T-helper 1 cell treated with Interleukin-12 subunit alpha and Interleukin-12 subunit beta and Interleukin-4 antibody, amounts not matched to agents 30 μg/mL and 1 μg/mL, for 36 hours (primary cell): ENCODE results near the gene PKNOX2.

ENCODE experiments used
- H3K27ac Mint-ChIP-seq: one replicate; pipeline ENCODE4 v1.8.0; 2021; ENCODE audit warnings: mild to moderate bottlenecking, mixed read lengths
- H3K27me3 Mint-ChIP-seq: one replicate; pipeline ENCODE4 v1.8.0; 2021; ENCODE audit warnings: low read depth, mixed read lengths
- H3K36me3 Mint-ChIP-seq: one replicate; pipeline ENCODE4 v1.8.0; 2021; ENCODE audit warnings: low read depth, mixed read lengths
- H3K4me1 Mint-ChIP-seq: one replicate; pipeline ENCODE4 v1.8.0; 2021; ENCODE audit warnings: low read depth, mixed read lengths
- H3K4me3 Mint-ChIP-seq: one replicate; pipeline ENCODE4 v1.8.0; 2021; ENCODE audit warnings: mild to moderate bottlenecking, moderate library complexity, mixed read lengths
- H3K9me3 Mint-ChIP-seq: one replicate; pipeline ENCODE4 v1.8.0; 2021; ENCODE audit warnings: mixed read lengths

The PKNOX2 gene

DNA sequence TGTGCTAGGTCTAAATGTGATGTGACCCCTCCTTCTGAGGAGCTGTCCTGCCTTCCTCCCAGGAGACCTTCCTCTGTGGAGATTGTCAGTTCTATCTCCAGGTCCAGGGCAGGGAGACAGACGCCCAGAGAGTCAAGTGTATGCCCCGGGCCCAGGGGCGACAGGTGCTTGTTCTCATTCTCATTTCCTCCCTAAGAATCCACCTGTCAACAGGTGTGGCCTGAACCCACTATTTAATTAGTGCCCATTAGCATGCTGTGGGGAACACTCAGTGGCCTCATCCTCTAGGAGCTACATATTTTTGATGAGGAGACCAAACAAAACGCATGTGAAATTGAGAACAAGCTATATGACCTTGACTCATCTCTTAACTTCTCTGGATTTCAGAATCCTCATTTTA is 9.5 kb downstream of the PKNOX2 start:
- Mint-ChIP-seq H3K4me3 (no peak overlapping the region), H3K27me3 (peaks cover 48% of the 10 kb centered on the region), H3K9me3 (no peaks in the 10 kb centered on the region), H3K36me3 (no peaks in the 10 kb centered on the region), H3K27ac (no peak overlapping the region), H3K4me1 (peaks cover 1% of the 10 kb centered on the region)

DNA sequence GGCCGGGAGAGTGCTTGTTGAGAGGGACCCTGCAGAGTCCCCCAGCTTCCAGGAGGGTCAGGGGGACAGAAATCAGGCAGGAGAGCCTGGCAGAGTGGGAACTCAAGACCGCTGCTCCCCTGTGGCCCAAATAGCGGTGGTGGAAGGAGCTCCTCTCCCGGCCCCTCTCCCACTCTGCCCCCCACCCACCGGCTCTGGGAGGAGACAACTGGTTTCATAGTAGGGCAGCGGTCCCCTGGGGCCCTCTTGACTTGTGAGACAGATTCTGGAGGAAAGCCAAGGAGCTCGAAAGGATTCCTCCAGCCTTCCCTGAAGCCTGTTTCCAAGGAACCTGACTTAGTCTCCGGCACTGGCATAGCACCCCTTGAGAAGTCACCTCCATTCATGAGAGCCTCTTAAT is 10.1 kb downstream of the PKNOX2 start:
- peaks cover 45% of the 10 kb centered on the region for H3K27me3 Mint-ChIP-seq
- H3K4me1 Mint-ChIP-seq = peaks cover 1% of the 10 kb centered on the region
- H3K9me3 Mint-ChIP-seq = no peaks in the 10 kb centered on the region
- no peak overlapping the region for H3K4me3 Mint-ChIP-seq
- H3K36me3 Mint-ChIP-seq = no peaks in the 10 kb centered on the region
- H3K27ac Mint-ChIP-seq = no peak overlapping the region

DNA sequence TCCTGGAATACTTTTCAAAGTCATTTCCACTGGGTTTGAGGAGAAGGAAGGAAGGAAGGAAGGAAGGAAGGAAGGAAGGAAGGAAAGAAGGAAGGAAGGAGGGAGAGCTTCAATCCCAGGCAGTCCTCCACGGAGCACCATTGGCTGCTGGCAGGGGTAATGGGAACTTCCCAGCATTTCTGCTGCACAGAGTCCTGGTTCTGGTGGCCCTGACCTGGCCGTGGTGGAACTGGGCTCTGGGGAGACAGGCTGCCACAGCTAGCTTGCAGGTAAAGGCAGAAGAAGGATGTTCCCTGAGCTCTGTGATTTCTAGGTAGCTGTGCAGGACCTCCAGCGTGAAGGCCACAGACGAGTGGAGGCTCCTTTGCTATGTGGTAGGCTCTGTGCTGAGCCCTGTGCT is 10.6 kb downstream of the PKNOX2 start:
- Mint-ChIP-seq H3K9me3 (no peaks in the 10 kb centered on the region), H3K36me3 (no peaks in the 10 kb centered on the region), H3K27ac (no peak overlapping the region), H3K4me3 (no peak overlapping the region), H3K4me1 (peaks cover 1% of the 10 kb centered on the region), H3K27me3 (peaks cover 40% of the 10 kb centered on the region)

DNA sequence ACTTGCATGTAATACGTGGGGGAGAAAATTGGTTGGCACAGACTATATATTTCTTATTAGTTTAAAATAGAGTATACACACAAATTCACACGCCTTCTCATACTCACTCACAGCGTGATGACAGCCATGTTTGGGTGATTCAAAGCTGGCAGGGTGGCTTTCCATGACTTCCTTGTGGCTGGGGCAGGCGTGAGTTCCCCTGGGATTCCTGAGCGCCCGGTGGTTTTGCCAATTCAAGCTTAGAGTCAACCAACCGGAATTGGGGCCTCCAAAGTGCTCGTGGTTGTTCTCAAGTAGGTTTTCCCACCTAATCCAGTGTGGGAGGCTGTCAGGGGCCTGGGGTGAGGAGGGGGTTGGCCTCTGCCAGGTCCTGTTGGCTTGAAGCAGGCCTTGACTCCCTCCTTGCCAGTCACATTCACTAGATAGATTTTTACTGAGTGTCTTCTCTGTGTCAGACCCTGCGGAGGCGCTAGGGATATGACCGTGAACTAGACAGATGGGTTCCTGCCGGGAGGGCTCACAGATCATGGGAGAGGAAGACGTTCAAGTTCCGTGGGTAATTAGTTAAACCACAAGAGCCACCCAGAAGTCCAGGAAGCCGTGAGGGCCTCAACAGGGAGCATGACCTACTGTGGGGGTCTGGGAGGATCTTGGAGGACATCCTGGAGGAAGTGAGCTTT is 11.5 kb downstream of the PKNOX2 start:
- Mint-ChIP-seq H3K36me3 (no peaks in the 10 kb centered on the region), H3K4me3 (no peak overlapping the region), H3K4me1 (peaks cover 1% of the 10 kb centered on the region), H3K27me3 (peaks cover 37% of the 10 kb centered on the region), H3K27ac (no peak overlapping the region), H3K9me3 (no peaks in the 10 kb centered on the region)

GRCh38 chr11:125176866-125177265 is 12.3 kb downstream of the PKNOX2 start:
- H3K4me3 Mint-ChIP-seq = no peak overlapping the region
- H3K27ac Mint-ChIP-seq = no peak overlapping the region
- no peaks in the 10 kb centered on the region for H3K36me3 Mint-ChIP-seq
- peaks cover 3% of the 10 kb centered on the region for H3K4me1 Mint-ChIP-seq
- H3K27me3 Mint-ChIP-seq = peaks cover 38% of the 10 kb centered on the region
- no peaks in the 10 kb centered on the region for H3K9me3 Mint-ChIP-seq

- Mint-ChIP-seq H3K4me3 (no peak overlapping the region), H3K9me3 (no peaks in the 10 kb centered on the region), H3K27me3 (peaks cover 41% of the 10 kb centered on the region)
Observed at GRCh38 chr11:125177543-125177942, 13.0 kb downstream of the PKNOX2 start.

DNA sequence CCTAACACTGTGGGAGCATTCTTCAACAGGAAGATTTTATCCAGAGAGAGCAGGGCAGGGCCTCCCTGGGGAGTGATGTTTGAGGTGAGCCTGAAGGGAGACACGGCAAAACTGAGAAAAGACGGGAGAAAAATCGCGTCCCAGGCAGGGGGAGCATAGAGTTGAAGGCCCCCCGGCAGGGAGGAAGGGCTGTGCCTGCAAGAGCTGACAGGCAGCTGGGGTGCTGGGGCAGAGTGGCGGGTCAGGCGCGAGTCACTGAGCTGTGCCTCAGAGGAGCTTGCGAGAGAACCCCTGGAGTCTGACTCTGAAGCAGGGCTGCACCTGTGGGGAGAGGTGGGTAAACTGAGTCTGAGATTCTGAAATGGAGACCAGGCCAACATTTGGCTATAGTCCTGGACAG is 14.8 kb downstream of the PKNOX2 start:
- Mint-ChIP-seq H3K4me1 (peaks cover 4% of the 10 kb centered on the region), H3K36me3 (no peaks in the 10 kb centered on the region), H3K27me3 (peaks cover 41% of the 10 kb centered on the region), H3K27ac (no peak overlapping the region), H3K4me3 (no peak overlapping the region), H3K9me3 (no peaks in the 10 kb centered on the region)

More at GRCh38 chr11:125177543-125177942, 13.0 kb downstream of the PKNOX2 start:
- H3K4me1 Mint-ChIP-seq = peaks cover 5% of the 10 kb centered on the region
- H3K27ac Mint-ChIP-seq = no peak overlapping the region
- no peaks in the 10 kb centered on the region for H3K36me3 Mint-ChIP-seq

DNA sequence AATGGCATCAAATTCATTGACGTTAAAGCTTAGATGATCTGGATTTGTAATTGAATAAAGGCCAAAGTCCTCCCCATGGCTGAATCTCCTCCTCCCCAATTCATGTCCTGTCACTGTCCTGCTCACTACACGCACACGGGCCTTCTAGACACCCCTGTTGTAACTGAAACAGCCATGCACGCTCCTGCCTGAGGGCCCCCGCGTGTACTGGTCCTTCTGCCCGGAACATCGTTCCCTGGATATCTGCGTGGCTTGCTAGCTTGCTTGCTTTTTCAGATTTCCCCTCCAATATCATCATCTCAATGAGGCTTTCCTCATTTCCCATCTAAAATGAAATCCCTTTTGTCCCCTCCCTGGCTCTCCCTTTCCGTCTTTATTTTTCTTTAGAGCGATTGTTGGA is 15.3 kb downstream of the PKNOX2 start:
- H3K4me3 Mint-ChIP-seq = no peak overlapping the region
- H3K4me1 Mint-ChIP-seq = peaks cover 4% of the 10 kb centered on the region
- H3K36me3 Mint-ChIP-seq = no peaks in the 10 kb centered on the region
- no peak overlapping the region for H3K27ac Mint-ChIP-seq
- no peaks in the 10 kb centered on the region for H3K9me3 Mint-ChIP-seq
- H3K27me3 Mint-ChIP-seq = peaks cover 44% of the 10 kb centered on the region

- Mint-ChIP-seq H3K9me3 (no peaks in the 10 kb centered on the region), H3K4me1 (peaks cover 4% of the 10 kb centered on the region), H3K4me3 (no peak overlapping the region), H3K36me3 (no peaks in the 10 kb centered on the region), H3K27me3 (peaks cover 48% of the 10 kb centered on the region), H3K27ac (no peak overlapping the region)
Observed at GRCh38 chr11:125180413-125181305, 16.1 kb downstream of the PKNOX2 start.

GRCh38 chr11:125182573-125182972 is 18.0 kb downstream of the PKNOX2 start:
- Mint-ChIP-seq H3K4me3 (no peak overlapping the region), H3K9me3 (no peaks in the 10 kb centered on the region), H3K27me3 (peaks cover 47% of the 10 kb centered on the region), H3K27ac (no peak overlapping the region), H3K4me1 (peaks cover 4% of the 10 kb centered on the region), H3K36me3 (no peaks in the 10 kb centered on the region)

DNA sequence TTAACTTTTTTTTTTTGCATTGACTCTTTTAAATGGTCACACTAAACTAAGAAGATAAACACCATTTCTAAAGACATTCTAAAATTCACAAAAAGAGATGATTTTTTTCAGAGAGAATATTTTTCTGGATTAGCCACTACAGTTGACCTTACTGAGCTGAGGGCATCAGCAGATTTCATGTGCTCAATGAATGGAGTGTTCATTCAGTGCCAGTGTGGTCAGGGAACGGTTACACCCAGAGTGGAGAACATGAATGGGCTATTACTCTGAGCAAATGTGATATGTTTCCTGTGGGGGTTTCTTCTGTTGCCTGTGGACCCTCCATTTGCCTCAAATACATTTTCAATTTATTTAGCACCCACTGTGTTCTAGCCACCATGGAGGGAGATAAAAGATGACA is 19.1 kb downstream of the PKNOX2 start:
- Mint-ChIP-seq H3K27me3 (peaks cover 54% of the 10 kb centered on the region), H3K9me3 (no peaks in the 10 kb centered on the region), H3K27ac (no peak overlapping the region), H3K4me1 (peaks cover 4% of the 10 kb centered on the region), H3K36me3 (no peaks in the 10 kb centered on the region), H3K4me3 (no peak overlapping the region)

DNA sequence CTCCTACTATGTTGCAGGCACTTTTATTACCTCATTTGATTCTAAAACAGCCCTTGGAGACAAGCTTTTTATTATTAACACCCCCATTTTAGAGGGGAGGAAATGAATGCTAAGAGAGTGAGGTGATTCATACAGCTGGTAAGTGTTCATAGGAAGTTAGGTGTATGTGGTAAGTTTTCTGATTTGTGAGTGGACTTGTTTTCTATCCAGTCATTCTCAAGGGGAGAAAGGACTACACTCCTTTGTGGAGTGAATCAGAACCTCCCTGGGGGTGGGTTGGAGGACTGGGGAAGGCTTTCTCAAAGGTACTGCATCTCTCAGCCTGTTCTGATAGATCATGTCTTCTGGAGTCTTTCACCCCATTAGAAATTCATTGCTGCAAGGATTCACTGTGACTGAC is 23.5 kb downstream of the PKNOX2 start:
- H3K4me3 Mint-ChIP-seq = no peak overlapping the region
- no peak overlapping the region for H3K27ac Mint-ChIP-seq
- H3K4me1 Mint-ChIP-seq = no peaks in the 10 kb centered on the region
- no peaks in the 10 kb centered on the region for H3K9me3 Mint-ChIP-seq
- peaks cover 64% of the 10 kb centered on the region for H3K27me3 Mint-ChIP-seq
- no peaks in the 10 kb centered on the region for H3K36me3 Mint-ChIP-seq

GRCh38 chr11:125190566-125190965 is 26.0 kb downstream of the PKNOX2 start:
- H3K4me1 Mint-ChIP-seq = no peaks in the 10 kb centered on the region
- no peak overlapping the region for H3K27ac Mint-ChIP-seq
- H3K4me3 Mint-ChIP-seq = no peak overlapping the region
- H3K9me3 Mint-ChIP-seq = no peaks in the 10 kb centered on the region
- H3K27me3 Mint-ChIP-seq = peaks cover 48% of the 10 kb centered on the region
- no peaks in the 10 kb centered on the region for H3K36me3 Mint-ChIP-seq

- Mint-ChIP-seq H3K4me1 (no peaks in the 10 kb centered on the region), H3K27ac (no peak overlapping the region), H3K4me3 (no peak overlapping the region), H3K9me3 (no peaks in the 10 kb centered on the region), H3K36me3 (no peaks in the 10 kb centered on the region), H3K27me3 (peaks cover 33% of the 10 kb centered on the region)
Observed at GRCh38 chr11:125192183-125192582, 27.6 kb downstream of the PKNOX2 start.
